Erythroblast (primary cell): ENCODE measurements around the gene ANKRD33B.

Source experiments
- DNase-seq, 2 experiments: peaks; one replicate each; lab custom pipeline; 2025; lab: John Stamatoyannopoulos, UW
- GATA1 ChIP-seq: IDR thresholded peaks from 2 replicates; pipeline ENCODE4 v1.6.1; 2011; ENCODE audit warnings: low read depth, mild to moderate bottlenecking, control low read depth, low read length, moderate library complexity
- POLR2A ChIP-seq: IDR thresholded peaks from 2 replicates; pipeline ENCODE4 v1.6.1; 2011; ENCODE audit warnings: mild to moderate bottlenecking, low read length

The ANKRD33B gene

GRCh38 chr5:10582512-10582897 is 18.6 kb downstream of the ANKRD33B start:
- no peak for DNase-seq
- no peak for TF ChIP-seq POLR2A
- no peak for TF ChIP-seq GATA1

- TF ChIP-seq GATA1: no peak
- DNase-seq: no peak
Observed at GRCh38 chr5:10583663-10584572, 20.0 kb downstream of the ANKRD33B start.

- DNase-seq: no peak
- TF ChIP-seq GATA1 (no peak), POLR2A (no peak)
Observed at GRCh38 chr5:10584714-10585517, 21.0 kb downstream of the ANKRD33B start.

- no peak for TF ChIP-seq POLR2A
- no peak for TF ChIP-seq GATA1
- DNase-seq: no peak
Observed at GRCh38 chr5:10585518-10585915, 21.6 kb downstream of the ANKRD33B start.

- no peak for TF ChIP-seq POLR2A
- no peak for DNase-seq
Observed at GRCh38 chr5:10586008-10586407, 22.1 kb downstream of the ANKRD33B start.

- no peak for DNase-seq
- TF ChIP-seq GATA1: no peak
- TF ChIP-seq POLR2A: no peak
Observed at GRCh38 chr5:10586555-10586954, 22.7 kb downstream of the ANKRD33B start.

- no peak for DNase-seq
- TF ChIP-seq GATA1: no peak
- no peak for TF ChIP-seq POLR2A
Observed at GRCh38 chr5:10588109-10588775, 24.4 kb downstream of the ANKRD33B start.

GRCh38 chr5:10588779-10589447 is 25.0 kb downstream of the ANKRD33B start:
- peak; percentile 29 for TF ChIP-seq POLR2A
- peak; percentile 58 for TF ChIP-seq GATA1
- DNase-seq: peak; percentile 60 to 89

GRCh38 chr5:10590226-10590999 is 26.5 kb downstream of the ANKRD33B start:
- TF ChIP-seq GATA1 (no peak), POLR2A (peak; percentile 39)
- peak; percentile 27 to 73 for DNase-seq

- no peak for DNase-seq
- TF ChIP-seq POLR2A (no peak), GATA1 (no peak)
Observed at GRCh38 chr5:10591159-10591558, 27.3 kb downstream of the ANKRD33B start.

GRCh38 chr5:10591966-10592365 is 28.1 kb downstream of the ANKRD33B start:
- TF ChIP-seq POLR2A: no peak
- TF ChIP-seq GATA1: no peak
- no peak for DNase-seq

GRCh38 chr5:10592601-10593000 is 28.7 kb downstream of the ANKRD33B start:
- TF ChIP-seq POLR2A (no peak), GATA1 (no peak)
- DNase-seq: no peak
